A549 (cell line): ENCODE results near the gene TTC36. TPM values are rescaled to one million over a fixed set of nuclear protein-coding genes. Genes with fewer than 3 reads are reported as not detected.
"Not testable (repeated sequence)": the region's sequence is repeated elsewhere in the genome, so short reads cannot be mapped to it uniquely, and the experiment has no call there.

Experiments used
- ATAC-seq, 2 experiments: fragments of 200-7000 bp in 1 of 2; fragments of >200 bp in 1 of 2; cut with Nextera tagmentation in 1 of 2; cut with Tn5 transposase in 1 of 2; 3 replicates each; pipeline versions ENCODE4 v1.8.0 to v1.9.1; 2018 to 2020; ENCODE audit warnings: mild to moderate bottlenecking in 1 of 2, moderate library complexity in 1 of 2
- CTCF ChIA-PET: fragments of 300-600 bp; sonication (Branson Sonifier 250); formaldehyde crosslinking; extraction: SDS; loops from one replicate; lab custom pipeline; 2021; ENCODE audit warnings: antibody characterized with exemption, inconsistent platforms; lab: Yijun Ruan, JAX
- POLR2A ChIA-PET: fragments of 350-600 bp; formaldehyde crosslinking; extraction: SDS; loops from one replicate; lab custom pipeline; 2021; ENCODE audit warnings: antibody characterized with exemption, inconsistent platforms; lab: Yijun Ruan, JAX
- DNase-seq, 2 experiments: peaks; one replicate each; pipeline versions ENCODE4 v3.0.0 to v3.0.0-alpha.2; 2011 to 2016; ENCODE audit warnings: low read depth in 1 of 2, low spot score in 1 of 2
- FAIRE-seq: peaks from 2 replicates; lab custom pipeline; 2011; peaks lifted over from hg19 to GRCh38; lab: Jason Lieb, UNC
- H3K27ac ChIP-seq, 2 experiments: fragments of >200 bp; sonication (Bioruptor Twin); formaldehyde crosslinking; 3 replicates each; pipeline ENCODE4 v1.5.1; 2016 to 2017
- H3K4me1 ChIP-seq: fragments of >200 bp; sonication (Bioruptor Twin); formaldehyde crosslinking; 3 replicates; pipeline ENCODE4 v1.6.1; 2016
- H3K4me2 ChIP-seq: fragments of >200 bp; sonication (Bioruptor Twin); formaldehyde crosslinking; 3 replicates; pipeline ENCODE4 v1.6.1; 2016
- H3K4me3 ChIP-seq: fragments of >200 bp; sonication (Bioruptor Twin); formaldehyde crosslinking; 3 replicates; pipeline ENCODE4 v1.5.1; 2016
- H3K9me3 ChIP-seq: fragments of >200 bp; sonication (Bioruptor Twin); formaldehyde crosslinking; 3 replicates; pipeline ENCODE4 v1.6.1; 2016
- CEBPB ChIP-seq, 2 experiments: fragments of >200 bp in 1 of 2; sonication (Bioruptor Twin) in 1 of 2; formaldehyde crosslinking in 1 of 2; IDR thresholded peaks; 2 replicates each; pipeline ENCODE4 v1.6.1; 2012 to 2016
- EHF ChIP-seq: fragments of 250-450 bp; sonication (Bioruptor Pico); IDR thresholded peaks from 2 replicates; pipeline ENCODE4 v1.5.0; 2020; ENCODE audit warnings: mild to moderate bottlenecking
- EHMT2 ChIP-seq: fragments of 200-600 bp; sonication (generic); IDR thresholded peaks from 2 replicates; pipeline ENCODE4 v1.6.1; 2016; ENCODE audit warnings: antibody characterized with exemption, low read depth, mild to moderate bottlenecking, moderate library complexity
- ESRRA ChIP-seq: fragments of 150-350 bp; IDR thresholded peaks from 2 replicates; pipeline ENCODE4 v1.6.1; 2014; ENCODE audit warnings: mild to moderate bottlenecking, low read length, borderline replicate concordance
- FOSB ChIP-seq: fragments of 250-450 bp; sonication (Bioruptor Pico); IDR thresholded peaks from 2 replicates; pipeline ENCODE4 v1.5.0; 2020; ENCODE audit warnings: mild to moderate bottlenecking, moderate library complexity
- FOSL2 ChIP-seq, 2 experiments: fragments of 450-650 bp in 1 of 2; fragments of >200 bp in 1 of 2; sonication (Bioruptor Twin) in 1 of 2; formaldehyde crosslinking; IDR thresholded peaks; 2 replicates each; pipeline versions ENCODE4 v1.5.0 to v1.6.1; 2016 to 2020; ENCODE audit warnings: mild to moderate bottlenecking in 1 of 2, moderate library complexity in 1 of 2
- HEYL ChIP-seq: fragments of 250-450 bp; sonication (Bioruptor Pico); IDR thresholded peaks from 2 replicates; pipeline ENCODE4 v1.8.0; 2021; ENCODE audit warnings: mild to moderate bottlenecking, moderate library complexity
- JUNB ChIP-seq: fragments of >200 bp; sonication (Bioruptor Twin); formaldehyde crosslinking; IDR thresholded peaks from 2 replicates; pipeline ENCODE4 v1.6.1; 2016
- MAFK ChIP-seq: fragments of 450-650 bp; IDR thresholded peaks from 2 replicates; pipeline ENCODE4 v1.6.1; 2014; ENCODE audit not compliant: partially characterized antibody
- NFE2L2 ChIP-seq: fragments of 150-350 bp; conservative IDR thresholded peaks from 2 replicates; pipeline ENCODE4 v1.6.1; 2014; ENCODE audit warnings: low read length
- NPAS2 ChIP-seq: fragments of 250-450 bp; sonication (Bioruptor Pico); IDR thresholded peaks from 2 replicates; pipeline ENCODE4 v1.8.0; 2022; ENCODE audit warnings: mild to moderate bottlenecking, moderate library complexity, borderline replicate concordance
- NR3C1 ChIP-seq: fragments of >200 bp; sonication (Bioruptor Twin); formaldehyde crosslinking; IDR thresholded peaks from 3 replicates; pipeline ENCODE4 v1.6.1; 2017
- PHF8 ChIP-seq: fragments of 200-600 bp; sonication (generic); IDR thresholded peaks from 2 replicates; pipeline ENCODE4 v1.6.1; 2016; ENCODE audit warnings: low read depth, mild to moderate bottlenecking, antibody characterized with exemption, moderate library complexity, borderline replicate concordance
- POLR2AphosphoS2 ChIP-seq: conservative IDR thresholded peaks from 2 replicates; pipeline ENCODE4 v1.6.1; 2012; ENCODE audit warnings: low read length, improper control_type of control experiment, inconsistent platforms
- RFX5 ChIP-seq: fragments of 450-650 bp; IDR thresholded peaks from 2 replicates; pipeline ENCODE4 v1.7.1; 2014; ENCODE audit warnings: antibody characterized with exemption, mild to moderate bottlenecking, moderate library complexity
- RNF2 ChIP-seq: fragments of 200-600 bp; sonication (generic); IDR thresholded peaks from 2 replicates; pipeline ENCODE4 v1.6.1; 2016; ENCODE audit warnings: low read depth, mild to moderate bottlenecking, antibody characterized with exemption, moderate library complexity, borderline replicate concordance
- SMC3 ChIP-seq: fragments of >200 bp; sonication (Bioruptor Twin); formaldehyde crosslinking; IDR thresholded peaks from 3 replicates; pipeline ENCODE4 v1.6.1; 2018; ENCODE audit warnings: inconsistent platforms
- ZC3H11A ChIP-seq: fragments of 450-650 bp; IDR thresholded peaks from 2 replicates; pipeline ENCODE4 v1.6.1; 2014; ENCODE audit warnings: antibody characterized with exemption, mild to moderate bottlenecking
- ZSCAN20 ChIP-seq: fragments of 250-450 bp; sonication (Bioruptor Pico); IDR thresholded peaks from 2 replicates; pipeline ENCODE4 v1.8.0; 2022; ENCODE audit warnings: mild to moderate bottlenecking, moderate library complexity
- whole genome bisulfite sequencing: methylation state at CpG from one replicate; pipeline ENCODE4 v1.1.6; 2017; ENCODE audit errors: missing lambda C conversion rate; 5-methylcytosine and 5-hydroxymethylcytosine counted together
- polyA plus RNA-seq, 4 experiments: library from polyadenylated mRNA; depleted of rRNA in 3 of 4; stranded (reverse); fragments of >200 nt; fragmentation: RNase III in 1 of 4; extraction: RNeasy Plus Mini Kit Qiagen cat#74134 plus additional on column Dnase treatment in 1 of 4; gene quantifications; 2 replicates in 3 of 4; 3 replicates in 1 of 4; pipeline ENCODE4 v1.2.3, GENCODE V29; 2011 to 2017
- TF ChIP-seq, protein P1 (sequence below): fragments of >200 bp; sonication (Bioruptor Twin); formaldehyde crosslinking; IDR thresholded peaks from 3 replicates; pipeline ENCODE4 v1.5.1; 2016
- TF ChIP-seq, protein P2 (sequence below): IDR thresholded peaks from 2 replicates; pipeline ENCODE4 v1.6.1; 2012
- TF ChIP-seq, protein P3 (sequence below): fragments of >200 bp; sonication (Bioruptor Twin); formaldehyde crosslinking; IDR thresholded peaks from 3 replicates; pipeline ENCODE4 v1.6.1; 2016
- TF ChIP-seq, protein P4 (sequence below): IDR thresholded peaks from 2 replicates; pipeline ENCODE4 v1.6.1; 2012; ENCODE audit warnings: low read depth, borderline replicate concordance
- TF ChIP-seq, protein P5 (sequence below): fragments of 150-350 bp; IDR thresholded peaks from 2 replicates; pipeline ENCODE4 v1.6.1; 2014; ENCODE audit warnings: low read depth, mild to moderate bottlenecking, low read length

The TTC36 gene
- polyA plus RNA-seq, 2 of the 4 experiments (the other 2 are of a cell fraction), result not detected

DNA sequence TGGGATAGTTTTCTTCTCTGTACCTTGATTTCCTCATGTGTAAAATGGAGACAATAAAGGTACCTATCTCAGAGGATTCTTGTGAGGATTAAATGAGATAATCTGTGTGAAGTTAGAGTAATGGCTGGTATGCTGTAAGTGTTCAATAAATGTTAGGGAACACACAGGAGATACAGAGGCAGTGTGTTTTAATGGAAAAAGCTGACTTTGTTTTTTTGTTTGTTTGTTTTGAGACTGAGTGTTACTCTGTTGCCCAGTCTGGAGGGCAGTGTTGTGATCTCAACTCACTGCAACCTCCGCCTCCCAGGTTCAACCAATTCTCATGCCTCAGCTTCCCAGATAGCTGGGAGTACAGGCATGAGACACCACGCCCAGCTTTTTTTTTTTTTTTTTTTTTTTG, 42.4 kb downstream of the TTC36 start:
- peaks cover 11% of the 10 kb centered on the region for H3K4me1 ChIP-seq
- no peak overlapping the region for H3K4me3 ChIP-seq
- CTCF ChIA-PET, result interaction anchor here (1.0 to 1.4 kb wide), 2 partner anchors 20 to 90 kb away, joined by 3 to 4 read pairs; no protein-coding TSS in a partner anchor
- no peak for ATAC-seq
- DNase-seq, result no peak
- TF ChIP-seq RNF2 (no peak), NFE2L2 (no peak), SMC3 (no peak), ZC3H11A (no peak), HEYL (CRISPR knock-in tag) (no peak), EHMT2 (no peak), RFX5 (no peak), EHF (no peak), ESRRA (no peak), JUNB (no peak)
- TF ChIP-seq, protein P1, sequence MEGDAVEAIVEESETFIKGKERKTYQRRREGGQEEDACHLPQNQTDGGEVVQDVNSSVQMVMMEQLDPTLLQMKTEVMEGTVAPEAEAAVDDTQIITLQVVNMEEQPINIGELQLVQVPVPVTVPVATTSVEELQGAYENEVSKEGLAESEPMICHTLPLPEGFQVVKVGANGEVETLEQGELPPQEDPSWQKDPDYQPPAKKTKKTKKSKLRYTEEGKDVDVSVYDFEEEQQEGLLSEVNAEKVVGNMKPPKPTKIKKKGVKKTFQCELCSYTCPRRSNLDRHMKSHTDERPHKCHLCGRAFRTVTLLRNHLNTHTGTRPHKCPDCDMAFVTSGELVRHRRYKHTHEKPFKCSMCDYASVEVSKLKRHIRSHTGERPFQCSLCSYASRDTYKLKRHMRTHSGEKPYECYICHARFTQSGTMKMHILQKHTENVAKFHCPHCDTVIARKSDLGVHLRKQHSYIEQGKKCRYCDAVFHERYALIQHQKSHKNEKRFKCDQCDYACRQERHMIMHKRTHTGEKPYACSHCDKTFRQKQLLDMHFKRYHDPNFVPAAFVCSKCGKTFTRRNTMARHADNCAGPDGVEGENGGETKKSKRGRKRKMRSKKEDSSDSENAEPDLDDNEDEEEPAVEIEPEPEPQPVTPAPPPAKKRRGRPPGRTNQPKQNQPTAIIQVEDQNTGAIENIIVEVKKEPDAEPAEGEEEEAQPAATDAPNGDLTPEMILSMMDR, result no peak
- TF ChIP-seq, protein P2, sequence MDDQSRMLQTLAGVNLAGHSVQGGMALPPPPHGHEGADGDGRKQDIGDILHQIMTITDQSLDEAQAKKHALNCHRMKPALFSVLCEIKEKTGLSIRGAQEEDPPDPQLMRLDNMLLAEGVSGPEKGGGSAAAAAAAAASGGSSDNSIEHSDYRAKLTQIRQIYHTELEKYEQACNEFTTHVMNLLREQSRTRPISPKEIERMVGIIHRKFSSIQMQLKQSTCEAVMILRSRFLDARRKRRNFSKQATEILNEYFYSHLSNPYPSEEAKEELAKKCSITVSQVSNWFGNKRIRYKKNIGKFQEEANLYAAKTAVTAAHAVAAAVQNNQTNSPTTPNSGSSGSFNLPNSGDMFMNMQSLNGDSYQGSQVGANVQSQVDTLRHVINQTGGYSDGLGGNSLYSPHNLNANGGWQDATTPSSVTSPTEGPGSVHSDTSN, result no peak
- TF ChIP-seq, protein P3, sequence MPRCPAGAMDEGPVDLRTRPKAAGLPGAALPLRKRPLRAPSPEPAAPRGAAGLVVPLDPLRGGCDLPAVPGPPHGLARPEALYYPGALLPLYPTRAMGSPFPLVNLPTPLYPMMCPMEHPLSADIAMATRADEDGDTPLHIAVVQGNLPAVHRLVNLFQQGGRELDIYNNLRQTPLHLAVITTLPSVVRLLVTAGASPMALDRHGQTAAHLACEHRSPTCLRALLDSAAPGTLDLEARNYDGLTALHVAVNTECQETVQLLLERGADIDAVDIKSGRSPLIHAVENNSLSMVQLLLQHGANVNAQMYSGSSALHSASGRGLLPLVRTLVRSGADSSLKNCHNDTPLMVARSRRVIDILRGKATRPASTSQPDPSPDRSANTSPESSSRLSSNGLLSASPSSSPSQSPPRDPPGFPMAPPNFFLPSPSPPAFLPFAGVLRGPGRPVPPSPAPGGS, result no peak
- TF ChIP-seq, protein P4, sequence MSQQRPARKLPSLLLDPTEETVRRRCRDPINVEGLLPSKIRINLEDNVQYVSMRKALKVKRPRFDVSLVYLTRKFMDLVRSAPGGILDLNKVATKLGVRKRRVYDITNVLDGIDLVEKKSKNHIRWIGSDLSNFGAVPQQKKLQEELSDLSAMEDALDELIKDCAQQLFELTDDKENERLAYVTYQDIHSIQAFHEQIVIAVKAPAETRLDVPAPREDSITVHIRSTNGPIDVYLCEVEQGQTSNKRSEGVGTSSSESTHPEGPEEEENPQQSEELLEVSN, result no peak
- TF ChIP-seq, all 56 proteins: peak for 0
- Histone ChIP-seq H3K9me3 (no peaks in the 10 kb centered on the region), H3K4me2 (no peak overlapping the region), H3K27ac (no peak overlapping the region)
- WGBS, result 73% methylated on average over 2 of the region's 2 CpGs
- no peak for FAIRE-seq
- POLR2A ChIA-PET, result no interaction called here

DNA sequence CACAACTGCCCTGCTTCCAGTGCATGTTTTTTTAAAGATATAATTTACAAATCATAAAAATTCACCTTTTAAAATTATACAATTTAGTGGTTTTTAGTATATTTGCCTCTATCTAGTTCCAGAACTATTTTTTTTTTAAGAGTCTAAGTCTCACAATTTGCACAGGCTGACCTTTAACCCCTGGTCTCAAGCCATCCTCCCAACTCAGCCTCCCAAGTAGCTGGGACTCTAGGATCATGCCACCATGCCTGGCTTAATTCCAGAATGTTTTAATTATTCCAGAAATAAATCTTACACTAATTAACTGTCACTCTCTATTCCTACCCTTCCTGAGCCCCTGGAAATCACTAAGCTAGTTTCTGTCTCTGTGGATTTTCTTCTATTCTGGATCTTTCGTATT, 43.5 kb downstream of the TTC36 start:
- TF ChIP-seq FOSL2 (IDR thresholded peaks at IDR 0.05) (no peak), FOSL2 (CRISPR knock-in tag; IDR thresholded peaks at IDR 0.05) (no peak), PHF8 (no peak), POLR2AphosphoS2 (no peak), CEBPB (IDR thresholded peaks at IDR 0.05) (no peak), NR3C1 (no peak), NPAS2 (CRISPR knock-in tag) (no peak), MAFK (no peak), FOSB (CRISPR knock-in tag) (no peak), ZSCAN20 (CRISPR knock-in tag) (no peak)
- TF ChIP-seq, protein P5, sequence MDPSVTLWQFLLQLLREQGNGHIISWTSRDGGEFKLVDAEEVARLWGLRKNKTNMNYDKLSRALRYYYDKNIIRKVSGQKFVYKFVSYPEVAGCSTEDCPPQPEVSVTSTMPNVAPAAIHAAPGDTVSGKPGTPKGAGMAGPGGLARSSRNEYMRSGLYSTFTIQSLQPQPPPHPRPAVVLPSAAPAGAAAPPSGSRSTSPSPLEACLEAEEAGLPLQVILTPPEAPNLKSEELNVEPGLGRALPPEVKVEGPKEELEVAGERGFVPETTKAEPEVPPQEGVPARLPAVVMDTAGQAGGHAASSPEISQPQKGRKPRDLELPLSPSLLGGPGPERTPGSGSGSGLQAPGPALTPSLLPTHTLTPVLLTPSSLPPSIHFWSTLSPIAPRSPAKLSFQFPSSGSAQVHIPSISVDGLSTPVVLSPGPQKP, result no peak
- TF ChIP-seq, all 56 proteins: peak for 0
- no peaks in the 10 kb centered on the region for H3K9me3 ChIP-seq
- DNase-seq (no peak), FAIRE-seq (no peak), ATAC-seq (no peak)
- WGBS, result 97% methylated on average over 1 of the region's 1 CpG
- peaks cover 21% of the 10 kb centered on the region for H3K4me1 ChIP-seq
- H3K4me3 ChIP-seq, result no peak overlapping the region
- H3K27ac ChIP-seq, result no peak overlapping the region
- H3K4me2 ChIP-seq, result no peak overlapping the region
- POLR2A ChIA-PET, result no interaction called here
- CTCF ChIA-PET, result interaction anchor here (0.5 to 1.4 kb wide), 3 partner anchors 19 to 61 kb away, joined by 3 to 4 read pairs (median 4); no protein-coding TSS in a partner anchor

DNA sequence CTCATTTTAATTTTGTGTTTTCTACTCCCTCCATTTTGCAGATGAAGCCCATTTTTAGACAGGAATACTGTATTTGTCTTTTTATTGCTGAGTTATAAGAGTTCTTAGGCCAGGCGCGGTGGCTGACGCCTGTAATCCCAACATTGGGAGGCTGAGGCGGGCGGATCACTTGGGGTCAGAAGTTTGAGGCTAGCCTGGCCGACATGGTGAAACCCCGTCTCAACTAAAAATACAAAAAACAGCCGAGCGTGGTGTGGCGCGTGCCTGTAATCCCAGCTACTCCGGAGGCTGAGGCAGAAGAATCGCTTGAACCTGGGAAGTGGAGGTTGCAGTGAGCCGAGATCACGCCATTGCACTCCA, 44.4 kb downstream of the TTC36 start:
- H3K9me3 ChIP-seq, DNase-seq, ATAC-seq, FAIRE-seq: not testable (repeated sequence)
- Histone ChIP-seq H3K4me3 (peak overlapping the region; percentile 87), H3K4me2 (peak overlapping the region; percentile 82), H3K4me1 (peaks cover 21% of the 10 kb centered on the region), H3K27ac (peak overlapping the region; percentile 90 to 98)
- WGBS, result 30% methylated on average over 15 of the region's 15 CpGs
- CTCF ChIA-PET, result interaction anchor here (1.6 kb wide), 1 partner anchor 23 kb away, joined by 5 read pairs; no protein-coding TSS in a partner anchor
- POLR2A ChIA-PET, result interaction anchor here (1.5 kb wide), 1 partner anchor 37 kb away, joined by 3 read pairs; no protein-coding TSS in a partner anchor
